Measurements from ENCODE around the gene C3orf22.
A peak's percentile ranks its signal among the peaks of the same experiment; 100 is the strongest.

The C3orf22 gene

GRCh38 chr3:126510308-126510910 is 48.3 kb downstream of the C3orf22 start:
- no peak overlapping the region for H3K4ac ChIP-seq (ENCODE audit: low read depth in 1 of 2, low read length in 2 of 2)
- H4K8ac ChIP-seq (ENCODE audit: low read length), result no peak overlapping the region
- H3K36me3 ChIP-seq (ENCODE audit: control insufficient read depth in 1 of 2, insufficient read depth in 2 of 2, low read depth in 1 of 2, low read length in 2 of 2), result no peaks in the 10 kb centered on the region
- H2BK120ac ChIP-seq (ENCODE audit: low read depth, low read length), result no peak overlapping the region
- no peak overlapping the region for H2AK5ac ChIP-seq (ENCODE audit: low read length, severe bottlenecking)
- no peak overlapping the region for H2BK15ac ChIP-seq (ENCODE audit: low read depth, poor library complexity, severe bottlenecking)
- H3K79me1 ChIP-seq (replicated peaks; ENCODE audit: low read length, poor library complexity, severe bottlenecking), result no peaks in the 10 kb centered on the region
- H2AFZ ChIP-seq (ENCODE audit: low read depth, low read length), result no peak overlapping the region
- H3K14ac ChIP-seq (ENCODE audit: low read length in 2 of 2), result no peak overlapping the region
- peaks cover 4% of the 10 kb centered on the region for H3K4me1 ChIP-seq (ENCODE audit: control insufficient read depth, insufficient read depth, low read depth, low read length)
- no peaks in the 10 kb centered on the region for H3K9me3 ChIP-seq (ENCODE audit: control insufficient read depth, low read length)
- no peak overlapping the region for H3K4me3 ChIP-seq (ENCODE audit: insufficient read depth in 1 of 2, low read depth in 1 of 2, low read length in 2 of 2)
- peaks cover 21 to 35% of the 10 kb centered on the region in 2 experiments for H3K27me3 ChIP-seq (ENCODE audit: control insufficient read depth in 1 of 2, insufficient read depth in 1 of 2, low read length in 2 of 2)
- no peak overlapping the region for H2BK5ac ChIP-seq (ENCODE audit: low read depth, low read length, poor library complexity, severe bottlenecking)
- WGBS, result 93% methylated on average over 22 of the region's 22 CpGs
- H3K18ac ChIP-seq (ENCODE audit: low read depth in 1 of 2, low read length in 2 of 2), result no peak overlapping the region
- DNase-seq, result no peak
- H3K27ac ChIP-seq (ENCODE audit: low read length, poor library complexity, severe bottlenecking), result no peak overlapping the region
- H3K9ac ChIP-seq (ENCODE audit: low read length), result no peak overlapping the region
- no peak overlapping the region for H3K4me2 ChIP-seq (ENCODE audit: low read length, poor library complexity, severe bottlenecking)
- no peak overlapping the region for H4K91ac ChIP-seq (ENCODE audit: low read length)
- no peak overlapping the region for H3K23ac ChIP-seq (ENCODE audit: low read length in 2 of 2)
- H2BK12ac ChIP-seq (ENCODE audit: low read length in 2 of 2), result no peak overlapping the region

- no peak for DNase-seq
- no peak overlapping the region for H3K4ac ChIP-seq (ENCODE audit: low read depth in 1 of 2, low read length in 2 of 2)
- no peak overlapping the region for H3K9ac ChIP-seq (ENCODE audit: low read length)
- H3K36me3 ChIP-seq (ENCODE audit: control insufficient read depth in 1 of 2, insufficient read depth in 2 of 2, low read depth in 1 of 2, low read length in 2 of 2), result no peaks in the 10 kb centered on the region
- H2BK120ac ChIP-seq (ENCODE audit: low read depth, low read length), result no peak overlapping the region
- no peak overlapping the region for H3K4me3 ChIP-seq (ENCODE audit: insufficient read depth in 1 of 2, low read depth in 1 of 2, low read length in 2 of 2)
- no peak overlapping the region for H4K91ac ChIP-seq (ENCODE audit: low read length)
- H3K9me3 ChIP-seq (ENCODE audit: control insufficient read depth, low read length), result no peaks in the 10 kb centered on the region
- peaks cover 4% of the 10 kb centered on the region for H3K4me1 ChIP-seq (ENCODE audit: control insufficient read depth, insufficient read depth, low read depth, low read length)
- no peak overlapping the region for H2BK15ac ChIP-seq (ENCODE audit: low read depth, poor library complexity, severe bottlenecking)
- H2BK12ac ChIP-seq (ENCODE audit: low read length in 2 of 2), result no peak overlapping the region
- no peak overlapping the region for H2AK5ac ChIP-seq (ENCODE audit: low read length, severe bottlenecking)
- WGBS, result 83% methylated on average over 18 of the region's 18 CpGs
- no peak overlapping the region for H4K8ac ChIP-seq (ENCODE audit: low read length)
- no peak overlapping the region for H3K23ac ChIP-seq (ENCODE audit: low read length in 2 of 2)
- H2AFZ ChIP-seq (ENCODE audit: low read depth, low read length), result no peak overlapping the region
- H3K79me1 ChIP-seq (replicated peaks; ENCODE audit: low read length, poor library complexity, severe bottlenecking), result no peaks in the 10 kb centered on the region
- peaks cover 21 to 41% of the 10 kb centered on the region in 2 experiments for H3K27me3 ChIP-seq (ENCODE audit: control insufficient read depth in 1 of 2, insufficient read depth in 1 of 2, low read length in 2 of 2)
- H3K18ac ChIP-seq (ENCODE audit: low read depth in 1 of 2, low read length in 2 of 2), result no peak overlapping the region
- H3K14ac ChIP-seq (ENCODE audit: low read length in 2 of 2), result no peak overlapping the region
- no peak overlapping the region for H3K27ac ChIP-seq (ENCODE audit: low read length, poor library complexity, severe bottlenecking)
- H2BK5ac ChIP-seq (ENCODE audit: low read depth, low read length, poor library complexity, severe bottlenecking), result no peak overlapping the region
- no peak overlapping the region for H3K4me2 ChIP-seq (ENCODE audit: low read length, poor library complexity, severe bottlenecking)
These were observed 49.0 kb downstream of the C3orf22 start for GRCh38 chr3:126509597-126510307.

GRCh38 chr3:126508564-126508964 is 50.2 kb downstream of the C3orf22 start:
- H2AFZ ChIP-seq (ENCODE audit: low read depth, low read length), result no peak overlapping the region
- H3K4me1 ChIP-seq (ENCODE audit: control insufficient read depth, insufficient read depth, low read depth, low read length), result peaks cover 4% of the 10 kb centered on the region
- WGBS, result 92% methylated on average over 4 of the region's 4 CpGs
- H3K9me3 ChIP-seq (ENCODE audit: control insufficient read depth, low read length), result no peaks in the 10 kb centered on the region
- H3K79me1 ChIP-seq (replicated peaks; ENCODE audit: low read length, poor library complexity, severe bottlenecking), result no peaks in the 10 kb centered on the region
- H3K4me3 ChIP-seq (ENCODE audit: insufficient read depth in 1 of 2, low read depth in 1 of 2, low read length in 2 of 2), result peak overlapping the region in 1 of 2 experiments; percentile 24
- H3K14ac ChIP-seq (ENCODE audit: low read length in 2 of 2), result no peak overlapping the region
- H3K9ac ChIP-seq (ENCODE audit: low read length), result no peak overlapping the region
- H2BK120ac ChIP-seq (ENCODE audit: low read depth, low read length), result no peak overlapping the region
- no peak overlapping the region for H3K18ac ChIP-seq (ENCODE audit: low read depth in 1 of 2, low read length in 2 of 2)
- peaks cover 20 to 46% of the 10 kb centered on the region in 2 experiments for H3K27me3 ChIP-seq (ENCODE audit: control insufficient read depth in 1 of 2, insufficient read depth in 1 of 2, low read length in 2 of 2)
- no peak overlapping the region for H3K4ac ChIP-seq (ENCODE audit: low read depth in 1 of 2, low read length in 2 of 2)
- H3K4me2 ChIP-seq (ENCODE audit: low read length, poor library complexity, severe bottlenecking), result no peak overlapping the region
- no peak overlapping the region for H4K8ac ChIP-seq (ENCODE audit: low read length)
- DNase-seq, result no peak
- H2AK5ac ChIP-seq (ENCODE audit: low read length, severe bottlenecking), result no peak overlapping the region
- no peak overlapping the region for H2BK12ac ChIP-seq (ENCODE audit: low read length in 2 of 2)
- no peak overlapping the region for H3K23ac ChIP-seq (ENCODE audit: low read length in 2 of 2)
- no peak overlapping the region for H4K91ac ChIP-seq (ENCODE audit: low read length)
- H3K36me3 ChIP-seq (ENCODE audit: control insufficient read depth in 1 of 2, insufficient read depth in 2 of 2, low read depth in 1 of 2, low read length in 2 of 2), result no peaks in the 10 kb centered on the region
- H2BK15ac ChIP-seq (ENCODE audit: low read depth, poor library complexity, severe bottlenecking), result no peak overlapping the region
- H2BK5ac ChIP-seq (ENCODE audit: low read depth, low read length, poor library complexity, severe bottlenecking), result no peak overlapping the region
- no peak overlapping the region for H3K27ac ChIP-seq (ENCODE audit: low read length, poor library complexity, severe bottlenecking)

- DNase-seq, result no peak
These were observed 50.8 kb downstream of the C3orf22 start for GRCh38 chr3:126507886-126508285.

More at GRCh38 chr3:126507886-126508285, 50.8 kb downstream of the C3orf22 start:
- H2AFZ ChIP-seq (ENCODE audit: low read depth, low read length), result no peak overlapping the region
- peaks cover 20 to 45% of the 10 kb centered on the region in 2 experiments for H3K27me3 ChIP-seq (ENCODE audit: control insufficient read depth in 1 of 2, insufficient read depth in 1 of 2, low read length in 2 of 2)
- H3K36me3 ChIP-seq (ENCODE audit: control insufficient read depth in 1 of 2, insufficient read depth in 2 of 2, low read depth in 1 of 2, low read length in 2 of 2), result no peaks in the 10 kb centered on the region
- H3K9ac ChIP-seq (ENCODE audit: low read length), result no peak overlapping the region
- H3K4me2 ChIP-seq (ENCODE audit: low read length, poor library complexity, severe bottlenecking), result no peak overlapping the region
- H2AK5ac ChIP-seq (ENCODE audit: low read length, severe bottlenecking), result no peak overlapping the region
- no peak overlapping the region for H3K18ac ChIP-seq (ENCODE audit: low read depth in 1 of 2, low read length in 2 of 2)
- H4K8ac ChIP-seq (ENCODE audit: low read length), result no peak overlapping the region
- WGBS, result 88% methylated on average over 9 of the region's 9 CpGs
- no peak overlapping the region for H2BK120ac ChIP-seq (ENCODE audit: low read depth, low read length)
- no peak overlapping the region for H2BK5ac ChIP-seq (ENCODE audit: low read depth, low read length, poor library complexity, severe bottlenecking)
- no peaks in the 10 kb centered on the region for H3K9me3 ChIP-seq (ENCODE audit: control insufficient read depth, low read length)
- H3K27ac ChIP-seq (ENCODE audit: low read length, poor library complexity, severe bottlenecking), result no peak overlapping the region
- H3K4ac ChIP-seq (ENCODE audit: low read depth in 1 of 2, low read length in 2 of 2), result no peak overlapping the region
- H3K4me3 ChIP-seq (ENCODE audit: insufficient read depth in 1 of 2, low read depth in 1 of 2, low read length in 2 of 2), result no peak overlapping the region
- H4K91ac ChIP-seq (ENCODE audit: low read length), result no peak overlapping the region
- peaks cover 4% of the 10 kb centered on the region for H3K4me1 ChIP-seq (ENCODE audit: control insufficient read depth, insufficient read depth, low read depth, low read length)
- no peak overlapping the region for H2BK15ac ChIP-seq (ENCODE audit: low read depth, poor library complexity, severe bottlenecking)
- no peak overlapping the region for H3K14ac ChIP-seq (ENCODE audit: low read length in 2 of 2)
- H3K23ac ChIP-seq (ENCODE audit: low read length in 2 of 2), result peak overlapping the region in 1 of 2 experiments; percentile 17
- H2BK12ac ChIP-seq (ENCODE audit: low read length in 2 of 2), result no peak overlapping the region
- no peaks in the 10 kb centered on the region for H3K79me1 ChIP-seq (replicated peaks; ENCODE audit: low read length, poor library complexity, severe bottlenecking)
